ENCODE measurements around the gene FGF19. TPM values are rescaled to one million over a fixed set of nuclear protein-coding genes. Genes with fewer than 3 reads are reported as not detected.

The FGF19 gene
- total RNA-seq, 1 experiment from 2014 or later = 7.4 TPM

DNA sequence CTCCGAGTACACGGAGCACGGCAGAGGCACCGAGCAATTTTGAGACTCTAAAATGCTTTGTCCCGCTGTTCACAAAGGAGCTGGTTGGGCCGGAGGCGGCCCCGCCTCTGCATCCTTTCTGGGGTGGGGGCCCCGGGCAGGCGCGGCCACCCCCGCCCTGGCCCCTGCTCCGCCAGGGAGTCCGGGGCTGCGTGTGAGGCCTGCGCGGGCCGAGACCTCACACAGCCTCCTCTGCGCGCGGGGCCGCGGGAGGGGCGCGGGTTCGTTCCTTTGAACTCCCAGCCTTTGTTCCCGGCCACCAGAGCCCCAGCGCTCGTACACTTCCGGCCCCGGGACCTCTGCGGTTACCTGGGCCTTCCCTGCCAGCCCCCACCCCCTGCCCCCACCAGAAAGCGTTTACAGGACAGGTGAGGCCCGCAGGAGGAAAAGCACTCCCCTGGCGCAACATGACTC is 1.6 kb downstream of the FGF19 start:
- peaks cover 2% of the 10 kb centered on the region; the same call in 1 of the 2 replicates for H3K27me3 ChIP-seq (ENCODE audit: insufficient read depth, low read length)
- H3K9me3 ChIP-seq (ENCODE audit: control insufficient read depth, low read depth, low read length) = no peaks in the 10 kb centered on the region
- Mint-ChIP-seq H3K4me3 (peak overlapping the region; percentile 80 to 87), H3K4me1 (peaks cover 32 to 38% of the 10 kb centered on the region in 2 experiments), H3K27ac (peak overlapping the region in 1 of 3 experiments; percentile 92; a peak in 2 of 7 replicates), H3K36me3 (ENCODE audit: insufficient read depth in 1 of 3, low read depth in 3 of 3) (peaks cover 0 to 9% (median 6%) of the 10 kb centered on the region in 3 experiments; a peak in 5 of 7 replicates), H3K27me3 (ENCODE audit: low read depth) (peaks cover 35% of the 10 kb centered on the region), H3K9me3 (no peaks in the 10 kb centered on the region)
- H3K18ac ChIP-seq (ENCODE audit: insufficient read length, low read depth, low read length) = peak overlapping the region; percentile 91
- peak overlapping the region; percentile 20 for H3K9ac ChIP-seq (ENCODE audit: extremely low read depth, insufficient read length, low read length)
- TF ChIP-seq, protein P1, sequence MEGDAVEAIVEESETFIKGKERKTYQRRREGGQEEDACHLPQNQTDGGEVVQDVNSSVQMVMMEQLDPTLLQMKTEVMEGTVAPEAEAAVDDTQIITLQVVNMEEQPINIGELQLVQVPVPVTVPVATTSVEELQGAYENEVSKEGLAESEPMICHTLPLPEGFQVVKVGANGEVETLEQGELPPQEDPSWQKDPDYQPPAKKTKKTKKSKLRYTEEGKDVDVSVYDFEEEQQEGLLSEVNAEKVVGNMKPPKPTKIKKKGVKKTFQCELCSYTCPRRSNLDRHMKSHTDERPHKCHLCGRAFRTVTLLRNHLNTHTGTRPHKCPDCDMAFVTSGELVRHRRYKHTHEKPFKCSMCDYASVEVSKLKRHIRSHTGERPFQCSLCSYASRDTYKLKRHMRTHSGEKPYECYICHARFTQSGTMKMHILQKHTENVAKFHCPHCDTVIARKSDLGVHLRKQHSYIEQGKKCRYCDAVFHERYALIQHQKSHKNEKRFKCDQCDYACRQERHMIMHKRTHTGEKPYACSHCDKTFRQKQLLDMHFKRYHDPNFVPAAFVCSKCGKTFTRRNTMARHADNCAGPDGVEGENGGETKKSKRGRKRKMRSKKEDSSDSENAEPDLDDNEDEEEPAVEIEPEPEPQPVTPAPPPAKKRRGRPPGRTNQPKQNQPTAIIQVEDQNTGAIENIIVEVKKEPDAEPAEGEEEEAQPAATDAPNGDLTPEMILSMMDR (conservative IDR thresholded peaks at IDR 0.05) = no peak
- peak overlapping the region; percentile 64 for H3K4me2 ChIP-seq (ENCODE audit: insufficient read depth, insufficient read length, low read length)
- no peak overlapping the region for H2BK20ac ChIP-seq (ENCODE audit: low read depth, low read length, poor library complexity, severe bottlenecking)
- no peak overlapping the region for H3K23ac ChIP-seq (ENCODE audit: insufficient read length, low read depth, low read length)
- peaks cover 2% of the 10 kb centered on the region for H4K20me1 ChIP-seq (ENCODE audit: control insufficient read depth, insufficient read depth, insufficient read length)
- H2BK5ac ChIP-seq (ENCODE audit: insufficient read length, low read length) = no peak overlapping the region
- H3K14ac ChIP-seq (ENCODE audit: insufficient read depth, low read length) = peak overlapping the region; percentile 49
- peak; percentile 89 for DNase-seq
- H3K79me2 ChIP-seq (ENCODE audit: insufficient read depth, low read length) = no peaks in the 10 kb centered on the region
- H3K4me1 ChIP-seq (ENCODE audit: insufficient read depth, low read length) = peaks cover 3% of the 10 kb centered on the region; the same call in 1 of the 2 replicates
- H4K8ac ChIP-seq (replicated peaks; ENCODE audit: insufficient read length, low read depth, low read length) = no peak overlapping the region
- no peaks in the 10 kb centered on the region for H3K79me1 ChIP-seq (ENCODE audit: insufficient read depth, low read depth, low read length, poor library complexity, severe bottlenecking)
- H2BK15ac ChIP-seq (ENCODE audit: low read depth, low read length) = no peak overlapping the region
- H3T11ph ChIP-seq (ENCODE audit: low read length) = no peak overlapping the region
- H2BK12ac ChIP-seq (ENCODE audit: insufficient read length, low read depth, low read length) = peak overlapping the region; percentile 68
- H4K5ac ChIP-seq (ENCODE audit: insufficient read length, low read depth, low read length) = no peak overlapping the region
- peak overlapping the region; percentile 87 for H2BK120ac ChIP-seq (ENCODE audit: low read depth, low read length, poor library complexity, severe bottlenecking)
- H2AFZ ChIP-seq (ENCODE audit: low read length) = no peak overlapping the region
- H3K27ac ChIP-seq (ENCODE audit: insufficient read length, low read depth, low read length) = peak overlapping the region; percentile 62
- H4K91ac ChIP-seq (ENCODE audit: insufficient read length, low read depth, low read length) = no peak overlapping the region
- H3K4ac ChIP-seq (ENCODE audit: low read depth, low read length) = no peak overlapping the region; the same call in 1 of the 2 replicates
- no peak overlapping the region for H2AK5ac ChIP-seq (ENCODE audit: insufficient read length, low read length)
- no CpG with 5 or more reads among the region's 35 CpGs for WGBS (ENCODE audit: extremely low coverage, insufficient read length, low lambda C conversion rate)
- peaks cover 22% of the 10 kb centered on the region for H3K23me2 ChIP-seq (ENCODE audit: insufficient read length, low read depth, low read length, poor library complexity, severe bottlenecking)
- H3K56ac ChIP-seq (ENCODE audit: insufficient read length, low read depth, low read length) = no peak overlapping the region
